Breast epithelium (tissue), 3 donors: ENCODE results near the gene CAPZA2.

Experiments
- POLR2A ChIP-seq: fragments of 450-650 bp; IDR thresholded peaks from one replicate; pipeline ENCODE4 v1.6.1; 2016; ENCODE audit warnings: antibody characterized with exemption, mild to moderate bottlenecking, moderate library complexity
- POLR2AphosphoS5 ChIP-seq, 3 donors: sonication (generic); formaldehyde crosslinking; IDR thresholded peaks; one replicate each; pipeline ENCODE4 v1.6.1; 2017; ENCODE audit warnings: antibody characterized with exemption in 3 of 3
- TF ChIP-seq, protein P1 (sequence below), 3 donors: fragments of 450-650 bp; IDR thresholded peaks; one replicate each; pipeline ENCODE4 v1.5.1; 2016 to 2017; ENCODE audit warnings: antibody characterized with exemption in 3 of 3, mild to moderate bottlenecking in 3 of 3, moderate library complexity in 3 of 3

DNA sequence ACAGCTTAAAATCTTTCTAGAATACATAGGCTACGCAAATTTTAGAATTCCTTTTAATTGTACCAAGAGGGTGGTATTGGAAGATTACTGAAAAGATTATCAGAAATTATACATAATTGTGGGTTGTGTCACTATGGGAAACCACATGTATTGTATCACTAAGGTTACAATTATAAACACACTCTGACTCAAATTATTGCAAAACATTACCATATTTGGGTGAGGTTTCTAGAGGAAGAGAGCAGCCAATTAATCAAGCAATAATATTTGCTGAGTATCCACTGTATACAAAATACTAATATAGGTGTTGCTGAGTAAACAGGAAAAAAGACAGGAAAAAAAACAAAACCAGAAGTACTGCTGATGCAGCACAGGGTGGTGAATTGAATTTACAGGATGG, 3.1 kb upstream of the CAPZA2 start:
- TF ChIP-seq, protein P1, sequence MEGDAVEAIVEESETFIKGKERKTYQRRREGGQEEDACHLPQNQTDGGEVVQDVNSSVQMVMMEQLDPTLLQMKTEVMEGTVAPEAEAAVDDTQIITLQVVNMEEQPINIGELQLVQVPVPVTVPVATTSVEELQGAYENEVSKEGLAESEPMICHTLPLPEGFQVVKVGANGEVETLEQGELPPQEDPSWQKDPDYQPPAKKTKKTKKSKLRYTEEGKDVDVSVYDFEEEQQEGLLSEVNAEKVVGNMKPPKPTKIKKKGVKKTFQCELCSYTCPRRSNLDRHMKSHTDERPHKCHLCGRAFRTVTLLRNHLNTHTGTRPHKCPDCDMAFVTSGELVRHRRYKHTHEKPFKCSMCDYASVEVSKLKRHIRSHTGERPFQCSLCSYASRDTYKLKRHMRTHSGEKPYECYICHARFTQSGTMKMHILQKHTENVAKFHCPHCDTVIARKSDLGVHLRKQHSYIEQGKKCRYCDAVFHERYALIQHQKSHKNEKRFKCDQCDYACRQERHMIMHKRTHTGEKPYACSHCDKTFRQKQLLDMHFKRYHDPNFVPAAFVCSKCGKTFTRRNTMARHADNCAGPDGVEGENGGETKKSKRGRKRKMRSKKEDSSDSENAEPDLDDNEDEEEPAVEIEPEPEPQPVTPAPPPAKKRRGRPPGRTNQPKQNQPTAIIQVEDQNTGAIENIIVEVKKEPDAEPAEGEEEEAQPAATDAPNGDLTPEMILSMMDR (IDR thresholded peaks at IDR 0.05), result no peak
- TF ChIP-seq POLR2A, result no peak
- TF ChIP-seq POLR2AphosphoS5 (IDR thresholded peaks at IDR 0.05), result no peak
